ENCODE results near the gene WNK2.

DNA sequence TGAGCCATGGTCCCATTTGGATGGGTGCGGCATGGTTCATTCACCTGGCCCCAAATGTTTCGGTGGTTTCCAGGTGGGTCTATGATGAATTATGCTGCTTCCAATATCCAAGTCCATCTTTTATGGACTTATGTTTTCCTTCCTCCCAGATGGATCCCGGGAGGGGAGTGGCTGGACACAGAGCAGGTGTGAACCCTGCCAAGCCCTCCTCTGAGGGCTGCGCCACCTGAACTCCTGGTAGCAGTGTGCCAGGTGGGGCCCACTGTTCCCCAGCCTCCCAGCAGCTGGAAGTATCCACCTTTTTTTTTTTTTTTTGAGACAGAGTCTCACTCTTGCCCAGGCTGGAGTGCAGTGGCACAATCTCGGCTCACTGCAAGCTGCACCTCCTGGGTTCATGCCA, 42.9 kb downstream of the WNK2 start:
- TF ChIP-seq POLR2AphosphoS5 (IDR thresholded peaks at IDR 0.05; ENCODE audit: borderline replicate concordance, low read depth, low read length) (no peak), EZH2 (IDR thresholded peaks at IDR 0.05) (no peak), FOXP2 (optimal IDR thresholded peaks at IDR 0.05; ENCODE audit: control extremely low read depth, extremely low read length, insufficient read depth) (no peak)
